GM15510 (cell line): Measurements from ENCODE around the gene NEUROG1.

ENCODE experiments used
- POLR2A ChIP-seq: IDR thresholded peaks from 3 replicates; pipeline ENCODE4 v1.6.1; 2011; ENCODE audit warnings: borderline replicate concordance; ENCODE audit not compliant: insufficient read length; ENCODE audit errors: extremely low read depth

NEUROG1 gene

DNA sequence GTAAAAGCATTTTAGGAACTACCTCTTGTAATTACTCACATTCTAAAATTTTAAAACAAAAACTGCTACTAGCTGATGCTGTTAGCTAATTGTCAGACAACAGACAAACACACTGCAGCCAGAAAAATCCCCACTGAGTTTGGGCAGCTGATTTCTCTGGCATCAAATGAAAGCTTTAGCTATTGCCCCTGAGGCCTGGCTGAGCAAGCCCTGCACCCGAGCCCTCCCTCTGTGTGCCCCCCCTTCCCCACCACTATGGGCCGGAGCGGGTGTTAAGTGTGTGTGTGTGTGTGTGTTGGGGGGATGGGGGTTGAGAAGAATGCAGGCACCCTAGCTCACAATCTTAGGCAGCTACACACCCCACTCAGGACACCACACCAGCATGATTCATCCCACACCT, 2.4 kb downstream of the NEUROG1 start:
- TF ChIP-seq POLR2A, result no peak

DNA sequence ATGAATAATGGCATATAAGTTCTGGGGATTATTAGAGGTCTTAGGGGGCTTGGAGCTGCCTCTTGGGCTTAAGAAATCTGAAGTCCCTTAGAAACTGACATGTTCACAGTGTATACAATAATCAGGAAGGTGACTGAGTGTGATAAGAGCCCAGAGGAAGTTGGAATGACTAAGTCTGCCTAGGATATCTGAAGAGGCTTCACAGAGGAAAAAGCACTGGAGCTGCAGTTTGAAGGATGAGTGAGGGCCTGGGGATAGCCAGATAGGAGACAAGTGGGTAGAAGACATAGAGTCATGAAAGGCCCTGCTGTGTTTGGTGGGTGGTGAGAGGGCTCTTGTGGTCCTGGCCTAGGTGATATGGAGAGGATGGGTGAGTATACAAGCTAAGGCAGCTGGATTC, 8.8 kb downstream of the NEUROG1 start:
- no peak for TF ChIP-seq POLR2A

- no peak for TF ChIP-seq POLR2A
Observed at GRCh38 chr5:135521964-135522363, 13.8 kb downstream of the NEUROG1 start.

GRCh38 chr5:135517631-135518030, 18.1 kb downstream of the NEUROG1 start:
- TF ChIP-seq POLR2A, result no peak

- no peak for TF ChIP-seq POLR2A
Observed at GRCh38 chr5:135514116-135514515, 21.6 kb downstream of the NEUROG1 start.

DNA sequence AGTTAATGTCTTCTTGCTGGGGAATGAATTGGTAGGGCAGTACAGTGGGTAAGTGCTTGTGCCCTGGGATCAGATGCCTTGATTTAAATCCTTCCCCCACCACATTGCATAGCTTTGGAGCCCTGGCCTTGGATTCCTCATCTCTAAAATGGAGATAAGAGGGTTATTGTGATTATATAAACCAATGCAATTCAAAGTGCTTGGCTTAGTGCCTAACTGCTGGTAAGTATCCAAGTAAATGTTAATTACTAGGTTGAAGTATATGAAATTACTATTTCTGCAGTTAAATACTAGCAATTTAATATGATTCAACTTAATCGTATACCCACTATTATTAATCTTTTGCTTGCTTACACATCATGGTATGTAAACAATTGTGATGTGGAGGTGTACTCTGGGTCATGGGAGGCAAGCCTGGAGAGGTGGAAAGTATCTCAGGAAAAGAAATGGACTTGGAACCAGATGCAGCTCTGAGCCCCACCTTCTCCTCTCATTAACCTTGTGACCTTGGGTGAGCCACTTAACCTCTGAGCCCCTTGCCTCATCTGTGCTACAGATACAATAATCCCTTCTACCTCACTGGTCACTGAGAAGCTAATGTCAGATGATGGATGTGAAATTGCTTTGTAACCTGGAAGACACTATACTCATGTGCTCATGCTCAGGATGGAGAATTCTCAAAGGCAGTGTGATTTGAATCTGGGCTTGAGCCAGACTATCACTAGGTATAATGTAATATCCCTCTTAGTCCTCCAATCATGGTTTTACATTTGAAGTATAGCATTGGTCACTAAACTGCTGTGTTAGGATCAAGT, 23.8 kb downstream of the NEUROG1 start:
- no peak for TF ChIP-seq POLR2A

DNA sequence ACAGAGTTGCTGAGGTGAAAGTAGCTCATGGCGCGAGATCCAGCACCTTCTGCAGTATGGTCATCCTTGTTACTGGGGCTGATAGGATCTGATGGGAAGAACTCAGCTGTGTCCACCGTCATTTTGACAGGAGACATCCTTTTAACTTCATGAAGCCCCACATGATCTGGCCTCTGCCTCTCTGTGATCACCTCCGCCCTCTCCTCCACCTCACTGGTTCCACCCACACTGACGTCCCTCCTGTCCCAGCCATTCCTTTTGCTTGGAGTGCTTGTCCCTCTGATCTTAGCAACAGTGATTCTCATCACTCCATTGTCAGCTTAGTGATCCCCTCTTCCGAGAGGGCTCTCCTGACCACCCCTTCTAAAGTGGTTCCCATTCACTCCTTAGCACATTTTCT, 25.8 kb downstream of the NEUROG1 start:
- TF ChIP-seq POLR2A, result no peak

DNA sequence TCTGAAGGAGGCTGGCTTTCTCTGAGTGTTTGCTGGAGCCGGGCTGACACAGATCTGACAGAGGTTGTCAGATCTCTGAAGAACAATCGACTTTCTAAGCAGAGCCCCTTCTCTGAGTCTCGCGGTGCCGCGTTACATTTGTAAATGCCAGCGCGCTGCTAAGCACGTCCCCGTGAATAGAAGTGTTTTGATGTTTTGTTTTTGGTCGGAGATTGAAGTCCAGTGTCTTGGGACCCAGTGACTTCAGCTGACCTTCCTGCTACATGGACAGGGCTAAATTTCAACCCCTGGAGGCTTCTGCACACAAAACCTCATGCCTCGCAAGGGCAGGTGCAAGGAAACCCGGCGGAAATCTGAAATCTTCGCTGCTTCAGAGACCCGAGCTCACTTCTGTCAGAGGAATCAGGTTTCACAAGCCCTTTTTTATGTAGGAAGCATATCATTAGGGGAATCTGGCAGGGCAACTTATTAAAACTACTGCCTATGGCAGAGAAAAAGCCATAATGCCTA, 27.2 kb downstream of the NEUROG1 start:
- no peak for TF ChIP-seq POLR2A

DNA sequence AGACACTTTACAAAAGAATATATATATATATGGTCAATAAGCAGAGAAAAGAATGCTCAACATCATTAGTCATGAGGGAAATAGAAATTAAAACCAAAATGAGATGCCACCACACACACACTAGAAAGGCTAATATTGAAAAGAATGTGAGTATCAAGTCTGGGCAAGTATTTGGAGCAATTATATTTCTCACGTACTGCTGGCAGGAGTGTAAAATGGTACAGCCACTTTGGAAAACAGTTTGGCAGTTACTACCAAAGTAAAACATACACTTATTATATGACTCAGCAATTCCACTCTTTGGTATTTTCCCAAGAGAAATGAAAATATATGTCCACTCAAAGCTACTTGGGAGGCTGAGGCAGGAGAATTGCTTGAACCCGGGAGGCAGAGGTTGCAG, 29.8 kb downstream of the NEUROG1 start:
- TF ChIP-seq POLR2A, result no peak

DNA sequence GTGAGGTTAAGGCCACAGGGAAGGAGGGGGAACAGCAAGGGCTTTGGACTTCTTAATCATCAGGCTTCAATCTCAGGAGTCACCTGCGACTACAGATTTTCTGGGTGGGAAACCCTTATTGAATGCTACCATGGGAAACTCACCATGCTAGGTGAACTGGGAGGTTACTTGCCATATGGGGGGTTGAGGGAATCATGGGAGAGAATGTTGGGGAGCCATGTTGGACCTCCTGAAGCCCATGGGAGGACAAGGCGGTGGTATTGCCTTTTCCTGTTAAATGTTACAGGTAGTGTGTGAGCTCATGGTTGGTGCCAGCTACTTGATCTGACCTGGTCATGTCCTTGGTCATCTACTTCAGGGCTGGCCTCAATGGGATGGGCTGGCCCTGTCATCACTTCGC, 31.4 kb downstream of the NEUROG1 start:
- no peak for TF ChIP-seq POLR2A

GRCh38 chr5:135503871-135504270, 31.9 kb downstream of the NEUROG1 start:
- no peak for TF ChIP-seq POLR2A

DNA sequence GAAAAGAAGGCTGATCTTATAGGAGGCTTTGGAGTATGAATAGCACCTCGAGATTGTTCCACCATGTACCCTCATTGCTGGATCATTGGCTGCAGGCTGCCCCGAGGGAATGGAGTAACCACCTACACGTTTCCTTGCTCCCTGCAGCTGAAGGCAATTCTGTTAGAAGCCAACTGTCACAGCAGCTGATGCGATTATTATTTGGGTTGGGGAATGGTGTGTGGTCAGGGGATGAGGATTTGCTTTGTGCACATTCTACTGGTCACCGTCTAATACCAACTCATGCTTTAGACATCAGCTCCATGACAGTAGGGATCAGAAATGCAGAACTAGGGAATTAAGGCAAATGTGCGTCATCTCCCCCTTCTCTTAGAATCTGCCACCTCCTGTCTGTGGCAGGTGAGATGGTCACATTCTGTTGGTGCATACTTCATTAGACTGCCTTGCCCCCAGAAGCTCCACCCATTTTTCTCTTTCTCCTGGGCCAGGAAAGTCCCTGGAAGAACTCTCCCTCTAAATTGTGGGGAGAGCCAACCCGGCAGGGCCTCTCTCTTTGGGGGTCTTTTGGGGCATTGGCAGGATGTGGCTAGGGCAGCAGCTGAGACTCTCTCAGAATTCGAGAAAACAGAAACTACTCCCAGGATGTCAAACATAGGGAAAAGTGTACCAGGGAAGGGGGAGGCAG, 32.8 kb downstream of the NEUROG1 start:
- TF ChIP-seq POLR2A, result no peak

GRCh38 chr5:135501965-135502364, 33.8 kb downstream of the NEUROG1 start:
- TF ChIP-seq POLR2A, result no peak

DNA sequence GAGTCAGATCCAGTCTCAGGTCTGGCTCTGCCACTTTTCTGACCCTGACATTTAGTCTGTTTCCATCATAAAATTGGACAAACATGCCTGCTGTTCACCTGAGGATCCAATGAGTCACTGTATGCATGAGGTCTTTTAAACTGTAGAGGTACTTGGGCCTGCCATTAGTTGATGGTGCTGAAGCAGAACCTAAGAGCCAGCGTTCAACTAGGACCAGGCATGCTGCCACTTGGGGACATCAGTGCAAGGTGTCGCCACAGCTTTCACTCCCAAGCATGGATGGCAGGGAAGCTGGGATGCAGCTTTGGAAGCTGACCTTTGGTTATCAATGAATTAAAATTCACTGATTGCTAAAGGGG, 37.1 kb downstream of the NEUROG1 start:
- no peak for TF ChIP-seq POLR2A

DNA sequence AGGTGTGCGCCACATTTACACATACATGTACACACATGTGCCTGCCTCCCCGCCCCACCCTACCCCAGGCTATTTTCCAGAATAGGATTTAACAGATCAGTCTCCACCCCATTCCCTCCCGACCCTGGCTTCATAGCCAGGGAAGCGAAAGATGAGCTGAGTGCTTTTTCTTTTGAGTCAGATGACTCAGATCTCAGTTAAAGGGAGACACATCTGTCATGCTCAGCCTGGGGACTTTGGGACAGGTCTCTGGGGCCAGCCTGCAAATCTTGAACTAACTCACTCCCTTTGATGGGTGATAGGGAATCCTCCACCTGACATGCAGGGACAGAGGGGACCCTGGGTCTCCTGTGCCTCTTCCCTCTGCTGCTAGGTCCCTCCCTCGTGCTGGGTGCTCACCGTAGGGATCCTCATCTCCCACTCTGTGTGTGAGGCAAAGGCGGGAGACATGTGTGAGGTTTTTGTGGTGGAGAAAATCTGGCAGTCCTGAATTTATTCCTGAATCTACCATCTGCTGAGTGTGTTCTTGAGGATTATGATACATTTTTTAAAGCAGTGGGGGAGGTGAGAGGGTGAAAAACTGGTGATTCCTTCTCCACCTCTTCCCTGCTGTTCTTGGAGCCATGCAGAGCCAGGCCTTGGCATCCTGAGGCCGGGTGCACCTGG, 37.7 kb downstream of the NEUROG1 start:
- no peak for TF ChIP-seq POLR2A
